LNCaP clone FGC (cell line): ENCODE measurements around the gene SDHD.
"Not testable (repeated sequence)": the region's sequence is repeated elsewhere in the genome, so short reads cannot be mapped to it uniquely, and the experiment has no call there.

Source experiments
- DNase-seq: peaks from one replicate; pipeline ENCODE4 v3.0.0-alpha.2; 2011; ENCODE audit warnings: low read depth
- H3K4me3 ChIP-seq: 2 replicates; pipeline ENCODE4 v1.5.1; 2011; ENCODE audit warnings: mild to moderate bottlenecking, low read depth, low read length, control low read depth
- CTCF ChIP-seq: IDR thresholded peaks from 2 replicates; pipeline ENCODE4 v1.5.1; 2012; ENCODE audit warnings: mild to moderate bottlenecking; ENCODE audit not compliant: control insufficient read depth, insufficient read depth; ENCODE audit errors: extremely low read depth

Gene SDHD

GRCh38 chr11:112073941-112074811, 12.5 kb upstream of the SDHD start, which contains the start of the genes NKAPD1 and PIH1D2:
NKAPD1 (plus strand) TSS chr11:112074299; CDS start chr11:112075575, 1,276 bp downstream.
PIH1D2 (minus strand) TSS chr11:112074017; CDS start chr11:112073174, 843 bp downstream.
- TF ChIP-seq CTCF = no peak
- H3K4me3 ChIP-seq = peak within 1 kb of the TSS; percentile 72
- DNase-seq = peak; percentile 70

- H3K4me3 ChIP-seq = no peak overlapping the region
- TF ChIP-seq CTCF = no peak
- no peak for DNase-seq
Measured at GRCh38 chr11:112082729-112083128, 3.9 kb upstream of the SDHD start.

- no peak for DNase-seq
- TF ChIP-seq CTCF = no peak
- peak overlapping the region; percentile 99 for H3K4me3 ChIP-seq
Measured at GRCh38 chr11:112085822-112086421, 751 bp upstream of the SDHD start.

- TF ChIP-seq CTCF = no peak
- H3K4me3 ChIP-seq = peak overlapping the region; percentile 99
- no peak for DNase-seq
Measured at GRCh38 chr11:112087212-112087611, 539 bp downstream of the SDHD start.

- H3K4me3 ChIP-seq, DNase-seq: not testable (repeated sequence)
Measured at GRCh38 chr11:112095302-112095701, 8.6 kb downstream of the SDHD start.

GRCh38 chr11:112096194-112096593, 9.5 kb downstream of the SDHD start:
- no peak for TF ChIP-seq CTCF
- no peak for DNase-seq
- no peak overlapping the region for H3K4me3 ChIP-seq

GRCh38 chr11:112097734-112098528, 11.3 kb downstream of the SDHD start:
- DNase-seq = no peak
- no peak for TF ChIP-seq CTCF
- H3K4me3 ChIP-seq = no peak overlapping the region
